KOPT-K1 (cell line): ENCODE results near the gene FRY.

Experiments
- H3K27ac ChIP-seq: fragments of 200-600 bp; sonication (generic); 2 replicates; pipeline ENCODE4 v1.5.1; 2016; ENCODE audit warnings: antibody characterized with exemption, mild to moderate bottlenecking, low read depth, low read length; ENCODE audit not compliant: poor library complexity, severe bottlenecking
- H3K36me3 ChIP-seq: fragments of 200-600 bp; sonication (generic); 2 replicates; pipeline ENCODE4 v1.5.1; 2017; ENCODE audit warnings: antibody characterized with exemption, mild to moderate bottlenecking, low read length, moderate library complexity; ENCODE audit not compliant: insufficient read depth
- H3K9me3 ChIP-seq: fragments of 200-600 bp; sonication (generic); 2 replicates; pipeline ENCODE4 v1.5.1; 2017; ENCODE audit warnings: antibody characterized with exemption, low read length, mild to moderate bottlenecking; ENCODE audit not compliant: insufficient read depth, poor library complexity, severe bottlenecking

FRY gene

GRCh38 chr13:32073180-32073864 is 41.7 kb downstream of the FRY start:
- no peaks in the 10 kb centered on the region for H3K36me3 ChIP-seq
- H3K27ac ChIP-seq = no peak overlapping the region
- H3K9me3 ChIP-seq = no peaks in the 10 kb centered on the region

GRCh38 chr13:32075170-32075851 is 43.7 kb downstream of the FRY start:
- no peak overlapping the region for H3K27ac ChIP-seq
- H3K9me3 ChIP-seq = no peaks in the 10 kb centered on the region
- H3K36me3 ChIP-seq = no peaks in the 10 kb centered on the region

- Histone ChIP-seq H3K36me3 (no peaks in the 10 kb centered on the region), H3K9me3 (no peaks in the 10 kb centered on the region), H3K27ac (no peak overlapping the region)
These were observed 48.0 kb downstream of the FRY start for GRCh38 chr13:32079587-32079986.

GRCh38 chr13:32080328-32080744 is 48.8 kb downstream of the FRY start:
- H3K36me3 ChIP-seq = no peaks in the 10 kb centered on the region
- H3K27ac ChIP-seq = no peak overlapping the region
- H3K9me3 ChIP-seq = no peaks in the 10 kb centered on the region

- Histone ChIP-seq H3K27ac (no peak overlapping the region), H3K9me3 (no peaks in the 10 kb centered on the region), H3K36me3 (no peaks in the 10 kb centered on the region)
These were observed 50.0 kb downstream of the FRY start for GRCh38 chr13:32081591-32081990.

GRCh38 chr13:32086366-32086765 is 54.8 kb downstream of the FRY start:
- Histone ChIP-seq H3K27ac (no peak overlapping the region), H3K36me3 (no peaks in the 10 kb centered on the region), H3K9me3 (no peaks in the 10 kb centered on the region)

- Histone ChIP-seq H3K36me3 (no peaks in the 10 kb centered on the region), H3K27ac (no peak overlapping the region), H3K9me3 (no peaks in the 10 kb centered on the region)
These were observed 55.3 kb downstream of the FRY start for GRCh38 chr13:32086791-32087441.

- Histone ChIP-seq H3K27ac (no peak overlapping the region), H3K9me3 (no peaks in the 10 kb centered on the region), H3K36me3 (no peaks in the 10 kb centered on the region)
These were observed 56.6 kb downstream of the FRY start for GRCh38 chr13:32087955-32088747.

DNA sequence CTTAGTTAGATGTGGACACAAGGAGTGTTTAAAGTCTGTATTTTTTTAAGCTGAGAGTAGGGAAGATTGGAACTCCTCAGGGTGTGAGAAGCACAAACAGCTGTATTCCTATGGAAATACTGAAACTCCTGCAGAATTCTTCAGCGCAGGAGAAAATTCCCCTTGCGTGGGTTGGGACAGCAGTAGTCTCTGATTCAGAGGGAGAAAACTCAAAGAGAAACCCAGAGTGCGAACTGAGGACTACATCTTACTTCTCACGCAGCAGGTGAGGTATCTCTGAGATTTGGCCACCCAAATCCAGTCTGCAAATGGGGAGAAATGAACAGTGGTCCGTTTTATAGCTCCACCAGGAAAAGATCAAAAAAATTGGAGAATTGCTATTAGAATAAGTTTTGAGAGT is 60.9 kb downstream of the FRY start:
- Histone ChIP-seq H3K27ac (no peak overlapping the region), H3K9me3 (no peaks in the 10 kb centered on the region), H3K36me3 (no peaks in the 10 kb centered on the region)

- no peaks in the 10 kb centered on the region for H3K36me3 ChIP-seq
- H3K9me3 ChIP-seq = no peaks in the 10 kb centered on the region
- no peak overlapping the region for H3K27ac ChIP-seq
These were observed 61.4 kb downstream of the FRY start for GRCh38 chr13:32093006-32093405.

- H3K9me3 ChIP-seq = no peaks in the 10 kb centered on the region
- no peaks in the 10 kb centered on the region for H3K36me3 ChIP-seq
- H3K27ac ChIP-seq = no peak overlapping the region
These were observed 66.7 kb downstream of the FRY start for GRCh38 chr13:32098272-32098671.

DNA sequence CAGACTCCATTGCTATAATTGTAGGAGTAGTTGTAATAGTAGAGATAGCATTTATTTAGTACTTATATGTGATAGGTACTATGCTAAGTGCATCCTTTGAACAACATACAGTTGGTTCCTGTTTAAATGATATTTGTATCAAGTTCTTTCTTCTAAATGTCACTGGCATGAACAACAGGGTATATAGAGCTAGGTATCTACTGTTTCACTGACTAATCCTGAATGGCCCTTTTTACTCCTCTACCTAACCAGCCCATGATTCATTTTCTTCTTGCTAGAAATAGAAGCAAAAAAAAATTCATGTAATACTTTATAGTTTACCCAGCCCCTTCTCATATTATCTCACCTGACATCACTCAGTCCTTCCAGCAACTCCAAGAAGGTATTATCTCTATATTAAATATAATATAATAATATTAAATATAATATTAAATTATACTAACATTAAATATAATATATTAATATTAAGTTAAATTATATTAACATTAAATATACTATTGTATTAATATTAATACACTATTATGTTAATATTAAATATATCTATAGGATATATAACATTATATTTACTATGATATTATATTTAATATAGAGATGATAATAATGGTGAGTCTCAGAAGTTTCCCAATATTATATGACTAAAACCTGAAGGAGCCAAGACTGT is 74.2 kb downstream of the FRY start:
- no peaks in the 10 kb centered on the region for H3K9me3 ChIP-seq
- H3K27ac ChIP-seq = no peak overlapping the region
- H3K36me3 ChIP-seq = no peaks in the 10 kb centered on the region

DNA sequence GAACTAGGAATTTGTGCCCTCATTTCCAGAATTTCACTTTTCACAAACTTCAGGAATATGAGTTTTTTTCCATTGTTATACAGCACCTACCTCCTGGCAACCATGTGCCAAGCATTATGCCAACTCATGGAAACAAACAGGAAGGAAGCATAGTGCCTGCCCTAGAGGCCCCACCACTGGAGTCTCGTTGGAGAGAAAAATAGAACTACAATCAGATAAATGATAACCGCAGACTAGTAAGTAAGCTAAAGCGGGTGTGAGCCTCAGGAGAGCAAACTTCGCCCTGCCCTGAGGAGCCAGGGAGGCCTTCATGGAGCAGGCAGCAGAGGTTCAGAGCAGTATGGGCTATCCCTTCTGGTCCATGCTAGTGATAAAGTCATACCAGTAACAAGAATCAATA is 75.9 kb downstream of the FRY start:
- no peak overlapping the region for H3K27ac ChIP-seq
- no peaks in the 10 kb centered on the region for H3K36me3 ChIP-seq
- no peaks in the 10 kb centered on the region for H3K9me3 ChIP-seq

GRCh38 chr13:32107973-32108372 is 76.4 kb downstream of the FRY start:
- Histone ChIP-seq H3K9me3 (no peaks in the 10 kb centered on the region), H3K27ac (no peak overlapping the region), H3K36me3 (no peaks in the 10 kb centered on the region)

DNA sequence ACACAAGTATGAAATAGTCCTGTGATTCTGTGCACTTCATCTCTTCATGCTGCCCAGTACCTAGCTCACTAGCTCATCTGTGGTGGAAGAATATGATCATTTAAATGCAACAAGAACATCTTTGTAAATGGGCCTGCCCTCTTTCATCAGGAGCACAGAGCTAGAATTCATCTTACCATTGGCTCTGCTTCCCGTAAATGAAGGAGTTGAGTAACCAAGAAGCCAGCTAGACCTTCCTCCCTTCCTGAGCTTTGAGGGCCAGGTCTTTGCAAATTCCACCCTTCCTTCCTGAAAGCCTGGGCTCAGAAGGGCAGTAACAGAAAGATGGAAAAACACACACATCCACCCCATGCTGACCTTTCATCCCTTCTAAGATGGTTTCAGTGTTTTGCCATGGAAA is 82.0 kb downstream of the FRY start:
- no peak overlapping the region for H3K27ac ChIP-seq

More for the DNA sequence above, 82.0 kb downstream of the FRY start:
- no peaks in the 10 kb centered on the region for H3K9me3 ChIP-seq
- H3K36me3 ChIP-seq = no peaks in the 10 kb centered on the region
